RWPE2 (cell line): ENCODE measurements around the gene MYO3A.

ENCODE experiments used
- ATAC-seq: fragments of 200-7000 bp; cut with Tn5 transposase; 3 replicates; pipeline ENCODE4 v1.9.1; 2021; ENCODE audit warnings: low read depth
- DNase-seq: peaks from one replicate; pipeline ENCODE4 v3.0.0-alpha.2; 2020; ENCODE audit warnings: low spot score
- H3K27ac ChIP-seq: fragments of 450-650 bp; 2 replicates; pipeline ENCODE4 v1.5.1; 2017; ENCODE audit warnings: mild to moderate bottlenecking; ENCODE audit not compliant: poor library complexity, severe bottlenecking
- H3K27me3 ChIP-seq: fragments of 250-450 bp; sonication (Bioruptor Pico); 2 replicates; pipeline ENCODE4 v1.5.1; 2021; ENCODE audit warnings: mild to moderate bottlenecking, moderate library complexity; ENCODE audit not compliant: insufficient read depth, poor library complexity, severe bottlenecking
- H3K36me3 ChIP-seq: fragments of 250-450 bp; sonication (Bioruptor Pico); 2 replicates; pipeline ENCODE4 v1.5.1; 2020; ENCODE audit warnings: low read depth, mild to moderate bottlenecking, moderate library complexity
- H3K4me1 ChIP-seq: fragments of 250-450 bp; sonication (Bioruptor Pico); 2 replicates; pipeline ENCODE4 v1.5.1; 2021; ENCODE audit warnings: mild to moderate bottlenecking, moderate library complexity; ENCODE audit not compliant: insufficient read depth, poor library complexity, severe bottlenecking
- H3K4me3 ChIP-seq: fragments of 250-450 bp; sonication (Bioruptor Pico); 2 replicates; pipeline ENCODE4 v1.5.1; 2021; ENCODE audit warnings: mild to moderate bottlenecking, moderate library complexity; ENCODE audit not compliant: severe bottlenecking
- H3K9me3 ChIP-seq: fragments of 250-450 bp; sonication (Bioruptor Pico); 2 replicates; pipeline ENCODE4 v1.5.1; 2021; ENCODE audit warnings: mild to moderate bottlenecking, moderate library complexity; ENCODE audit not compliant: severe bottlenecking
- TF ChIP-seq, protein P1 (sequence below): fragments of 450-650 bp; IDR thresholded peaks from one replicate; pipeline ENCODE4 v1.5.1; 2017; ENCODE audit warnings: mild to moderate bottlenecking, moderate library complexity; ENCODE audit not compliant: poor library complexity, severe bottlenecking

The MYO3A gene

GRCh38 chr10:26198119-26198518 lies 264.1 kb downstream of the MYO3A start:
- Histone ChIP-seq H3K4me1 (no peaks in the 10 kb centered on the region), H3K27me3 (no peaks in the 10 kb centered on the region), H3K27ac (no peak overlapping the region), H3K4me3 (no peak overlapping the region), H3K36me3 (no peaks in the 10 kb centered on the region), H3K9me3 (no peaks in the 10 kb centered on the region)
- ATAC-seq, result no peak
- DNase-seq, result no peak
- TF ChIP-seq, protein P1, sequence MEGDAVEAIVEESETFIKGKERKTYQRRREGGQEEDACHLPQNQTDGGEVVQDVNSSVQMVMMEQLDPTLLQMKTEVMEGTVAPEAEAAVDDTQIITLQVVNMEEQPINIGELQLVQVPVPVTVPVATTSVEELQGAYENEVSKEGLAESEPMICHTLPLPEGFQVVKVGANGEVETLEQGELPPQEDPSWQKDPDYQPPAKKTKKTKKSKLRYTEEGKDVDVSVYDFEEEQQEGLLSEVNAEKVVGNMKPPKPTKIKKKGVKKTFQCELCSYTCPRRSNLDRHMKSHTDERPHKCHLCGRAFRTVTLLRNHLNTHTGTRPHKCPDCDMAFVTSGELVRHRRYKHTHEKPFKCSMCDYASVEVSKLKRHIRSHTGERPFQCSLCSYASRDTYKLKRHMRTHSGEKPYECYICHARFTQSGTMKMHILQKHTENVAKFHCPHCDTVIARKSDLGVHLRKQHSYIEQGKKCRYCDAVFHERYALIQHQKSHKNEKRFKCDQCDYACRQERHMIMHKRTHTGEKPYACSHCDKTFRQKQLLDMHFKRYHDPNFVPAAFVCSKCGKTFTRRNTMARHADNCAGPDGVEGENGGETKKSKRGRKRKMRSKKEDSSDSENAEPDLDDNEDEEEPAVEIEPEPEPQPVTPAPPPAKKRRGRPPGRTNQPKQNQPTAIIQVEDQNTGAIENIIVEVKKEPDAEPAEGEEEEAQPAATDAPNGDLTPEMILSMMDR, result no peak

GRCh38 chr10:26199841-26200240 lies 265.8 kb downstream of the MYO3A start:
- TF ChIP-seq, protein P1, result no peak
- no peak overlapping the region for H3K4me3 ChIP-seq
- ATAC-seq (no peak), DNase-seq (no peak)
- no peak overlapping the region for H3K27ac ChIP-seq
- no peaks in the 10 kb centered on the region for H3K4me1 ChIP-seq
- H3K36me3 ChIP-seq, result no peaks in the 10 kb centered on the region
- H3K9me3 ChIP-seq, result no peaks in the 10 kb centered on the region
- no peaks in the 10 kb centered on the region for H3K27me3 ChIP-seq

DNA sequence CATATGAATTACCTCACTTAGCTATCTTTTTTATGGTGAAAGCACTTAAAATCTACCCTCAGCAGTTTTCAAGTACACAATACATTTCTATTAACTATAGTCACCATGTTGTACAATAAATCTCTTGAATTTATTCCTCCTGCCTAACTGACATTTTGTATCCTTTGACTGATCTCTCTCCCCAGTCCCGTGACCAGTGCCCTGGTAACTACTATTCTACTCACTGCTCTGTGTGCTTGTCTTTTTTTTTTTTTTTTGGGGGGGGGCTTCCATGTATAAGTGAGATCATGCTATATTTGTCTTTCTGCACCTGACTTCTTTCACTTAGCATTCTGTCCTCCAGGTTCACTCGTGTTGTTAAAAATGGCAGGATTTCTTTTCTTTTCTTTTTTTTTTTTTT lies 271.2 kb downstream of the MYO3A start:
- DNase-seq (no peak), ATAC-seq (no peak)
- no peaks in the 10 kb centered on the region for H3K9me3 ChIP-seq
- H3K27me3 ChIP-seq, result no peaks in the 10 kb centered on the region
- H3K27ac ChIP-seq, result no peak overlapping the region
- no peaks in the 10 kb centered on the region for H3K4me1 ChIP-seq
- TF ChIP-seq, protein P1, result no peak
- no peak overlapping the region for H3K4me3 ChIP-seq
- H3K36me3 ChIP-seq, result no peaks in the 10 kb centered on the region

- Histone ChIP-seq H3K27me3 (peaks cover 62% of the 10 kb centered on the region), H3K4me1 (no peaks in the 10 kb centered on the region), H3K27ac (no peak overlapping the region), H3K9me3 (no peaks in the 10 kb centered on the region), H3K4me3 (no peak overlapping the region), H3K36me3 (no peaks in the 10 kb centered on the region)
- TF ChIP-seq, protein P1, result no peak
- no peak for ATAC-seq
- DNase-seq, result no peak
These were observed 277.9 kb downstream of the MYO3A start for GRCh38 chr10:26211781-26212444.

GRCh38 chr10:26212511-26212910 lies 278.5 kb downstream of the MYO3A start:
- ATAC-seq, result no peak
- peaks cover 68% of the 10 kb centered on the region for H3K27me3 ChIP-seq

More at GRCh38 chr10:26212511-26212910, 278.5 kb downstream of the MYO3A start:
- no peaks in the 10 kb centered on the region for H3K4me1 ChIP-seq
- no peak for DNase-seq
- TF ChIP-seq, protein P1, result no peak
- no peak overlapping the region for H3K27ac ChIP-seq
- no peak overlapping the region for H3K4me3 ChIP-seq
- no peaks in the 10 kb centered on the region for H3K36me3 ChIP-seq
- no peaks in the 10 kb centered on the region for H3K9me3 ChIP-seq
